GM10266 (cell line): Measurements from ENCODE around the gene ASB18.

Experiments used
- DNase-seq: peaks from one replicate; pipeline ENCODE4 v3.0.0; 2012; ENCODE audit errors: extremely low spot score
- CTCF ChIP-seq: IDR thresholded peaks from 2 replicates; pipeline ENCODE4 v1.5.1; 2012; ENCODE audit warnings: mild to moderate bottlenecking, low read depth; ENCODE audit not compliant: control insufficient read depth, insufficient read depth; ENCODE audit errors: missing control alignments

ASB18 gene

GRCh38 chr2:236254001-236254400, 10.2 kb downstream of the ASB18 start:
- no peak for TF ChIP-seq CTCF
- DNase-seq, result no peak

GRCh38 chr2:236252602-236253001, 11.6 kb downstream of the ASB18 start:
- no peak for TF ChIP-seq CTCF
- no peak for DNase-seq

GRCh38 chr2:236250909-236251579, 13.2 kb downstream of the ASB18 start:
- no peak for DNase-seq
- no peak for TF ChIP-seq CTCF

- no peak for TF ChIP-seq CTCF
- no peak for DNase-seq
These were observed 13.9 kb downstream of the ASB18 start for GRCh38 chr2:236250286-236250685.

- no peak for TF ChIP-seq CTCF
- DNase-seq, result no peak
These were observed 15.1 kb downstream of the ASB18 start for GRCh38 chr2:236249066-236249465.

- no peak for DNase-seq
- TF ChIP-seq CTCF, result no peak
These were observed 17.4 kb downstream of the ASB18 start for GRCh38 chr2:236246711-236247246.

GRCh38 chr2:236244256-236244655, 19.9 kb downstream of the ASB18 start:
- no peak for TF ChIP-seq CTCF
- DNase-seq, result no peak
